A549 treated with CpdA at 1 μM for 4 hours (cell line): Measurements from ENCODE around the gene NKAP. TPM values are rescaled to one million over a fixed set of nuclear protein-coding genes. Genes with fewer than 3 reads are reported as not detected.

Experiments used
- total RNA-seq: library from RNA; stranded (reverse); fragments of 200-300 nt; extraction: Qiagen RNA extraction; gene quantifications from 5 replicates; pipeline ENCODE4 v1.2.3, GENCODE V29; 2022; ENCODE audit warnings: low read depth

The NKAP gene
- 7.3 to 8.6 TPM (median 8.4 TPM) in 5 replicates for total RNA-seq

DNA sequence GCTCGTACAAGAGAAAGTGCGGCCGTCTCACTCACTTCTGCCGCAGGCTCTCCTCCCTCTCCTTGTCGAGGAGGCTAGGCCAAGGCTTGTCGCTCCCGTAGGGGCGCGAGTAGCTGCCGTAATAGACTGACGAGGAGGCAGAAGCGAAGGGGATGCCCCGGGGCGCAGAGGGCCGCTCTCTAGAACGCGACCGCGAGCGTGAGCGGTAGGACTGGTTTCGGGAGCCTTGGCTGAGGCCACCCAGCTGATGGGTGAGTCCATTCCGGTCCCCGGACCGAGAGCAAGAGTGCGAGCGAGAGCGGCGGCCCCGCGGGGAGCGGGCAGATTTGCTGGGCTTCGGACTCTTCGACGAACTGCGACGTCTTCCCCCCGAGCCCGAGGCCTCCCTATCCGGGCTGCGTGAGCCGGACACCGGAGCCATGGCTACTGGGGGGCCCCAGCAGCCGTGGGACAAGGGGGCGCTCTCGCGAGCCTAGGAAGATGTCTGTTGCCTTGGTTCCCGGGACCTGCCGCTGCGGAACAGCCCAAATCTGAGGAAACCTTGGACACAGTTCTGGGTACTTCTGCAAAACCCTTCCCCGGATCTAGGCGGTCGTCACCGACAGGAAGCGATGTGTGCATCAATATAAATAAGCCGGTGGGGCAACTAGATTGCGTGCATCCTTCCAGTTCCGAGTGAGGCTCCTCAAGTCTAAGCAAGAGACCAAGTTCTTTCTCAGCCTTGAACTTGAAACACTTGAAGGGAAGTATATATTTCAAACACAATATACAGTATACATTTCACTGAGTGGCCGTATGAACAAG is at the start of gene NKAP:
Gene NKAP, minus strand, starts transcription at position 567 of the 804 bp plus-strand sequence. Its CDS starts 146 bp downstream, at position 421.

DNA sequence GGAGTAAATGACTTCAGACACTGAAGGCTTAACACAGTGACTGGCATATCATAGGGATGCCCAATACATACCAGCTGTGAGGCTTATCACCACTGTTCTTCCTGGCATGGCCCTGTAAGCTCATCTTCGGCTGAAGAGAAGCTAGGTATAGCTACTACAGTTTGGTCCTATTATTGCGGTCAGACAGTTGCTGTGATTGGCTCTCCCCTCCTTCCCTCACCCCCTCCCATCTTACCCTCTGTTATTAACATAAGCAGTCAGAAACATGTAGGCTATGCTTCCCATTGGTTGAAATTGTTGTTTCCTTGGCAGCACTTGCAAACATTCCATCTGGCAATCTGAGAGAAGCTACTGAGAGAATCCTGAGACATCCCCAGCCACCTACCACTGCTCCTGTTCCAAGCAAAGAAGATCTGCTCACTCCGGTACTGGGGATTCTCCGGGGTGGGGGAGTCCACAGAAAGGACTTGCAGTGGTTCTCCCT is 47.7 kb downstream of the NKAP start, which contains the start of gene AKAP14:
Gene AKAP14, plus strand, starts transcription at position 51 of the 484 bp plus-strand sequence. CDS start 7,331 bp downstream, outside the sequence.

DNA sequence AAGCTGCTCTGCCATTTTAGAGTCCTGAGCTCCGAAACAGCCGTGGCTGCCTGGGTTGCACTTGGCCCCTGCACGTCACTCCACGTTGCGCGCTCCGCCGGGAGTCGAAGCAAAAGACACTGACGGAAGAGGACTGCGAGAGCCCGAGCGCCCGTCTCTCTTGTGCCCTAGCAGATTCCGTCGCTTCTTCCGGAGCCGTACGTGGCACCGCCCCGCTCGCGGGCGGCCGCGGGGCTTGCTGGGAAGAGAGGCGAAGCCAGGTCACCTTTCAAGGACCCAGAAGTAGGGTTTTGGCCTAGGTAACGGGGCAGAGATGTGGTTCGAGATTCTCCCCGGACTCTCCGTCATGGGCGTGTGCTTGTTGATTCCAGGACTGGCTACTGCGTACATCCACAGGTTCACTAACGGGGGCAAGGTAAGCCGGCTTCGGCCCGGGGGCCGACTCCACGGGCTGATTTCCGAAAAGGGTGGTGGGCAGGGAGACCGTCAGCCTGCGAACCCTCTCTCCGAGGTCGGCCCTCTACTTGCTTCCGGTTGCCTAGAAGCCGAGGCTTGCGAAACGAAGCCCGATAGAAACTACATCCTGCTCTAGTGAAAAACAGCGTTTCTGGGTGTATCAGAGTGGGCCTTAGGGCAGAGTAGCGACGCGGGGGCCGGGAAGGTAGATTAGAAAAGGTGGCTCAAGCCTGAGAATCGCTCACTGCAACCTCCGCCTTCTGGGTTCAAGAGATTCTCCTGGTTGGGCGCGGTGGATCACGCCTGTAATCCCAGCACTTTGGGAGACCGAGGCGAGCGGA is 71.8 kb downstream of the NKAP start, which contains the start of the genes NDUFA1 and RNF113A:
Gene NDUFA1, plus strand, starts transcription at position 234 of the 797 bp plus-strand sequence. Its CDS starts 80 bp downstream, at position 314.
Gene RNF113A, minus strand, starts transcription at position 135 of the 797 bp plus-strand sequence. Its CDS starts 120 bp downstream, at position 15.

Other genes with a start within 250 kb of the NKAP start
- 0.09 to 0.14 TPM (median 0.13 TPM) in 4 of 5 replicates, not detected in the other for gene SOWAHD, start 185.2 kb downstream of the NKAP start, total RNA-seq
- gene RPL39, start 152.1 kb downstream of the NKAP start, total RNA-seq, result 3,557 to 4,920 TPM (median 3,675 TPM) in 5 replicates
- gene UPF3B, start 90.8 kb downstream of the NKAP start, total RNA-seq, result 19.2 to 29.1 TPM (median 21.3 TPM) in 5 replicates
- gene RNF113A, start 72.0 kb downstream of the NKAP start, total RNA-seq, result 28.5 to 33.0 TPM (median 29.6 TPM) in 5 replicates
- 234 to 331 TPM (median 271 TPM) in 5 replicates for gene NDUFA1, start 71.9 kb downstream of the NKAP start, total RNA-seq
- not detected in 5 replicates for gene AKAP14, start 47.9 kb downstream of the NKAP start, total RNA-seq
- gene RHOXF2B, start 133.9 kb upstream of the NKAP start, total RNA-seq, result not detected in 5 replicates
- gene RHOXF1, start 172.2 kb upstream of the NKAP start, total RNA-seq, result not detected in 5 replicates
- gene RHOXF2, start 214.9 kb upstream of the NKAP start, total RNA-seq, result not detected in 5 replicates